GM19193 (cell line): ENCODE results near the gene GPC5.

ENCODE experiments used
- POLR2A ChIP-seq: IDR thresholded peaks from 4 replicates; pipeline ENCODE4 v1.6.1; 2011; ENCODE audit not compliant: insufficient read depth, insufficient read length; ENCODE audit errors: extremely low read depth

Gene GPC5

GRCh38 chr13:92676246-92676645 is 1277.8 kb downstream of the GPC5 start:
- no peak for TF ChIP-seq POLR2A

- TF ChIP-seq POLR2A = no peak
These were observed 1279.2 kb downstream of the GPC5 start for GRCh38 chr13:92677571-92677970.

GRCh38 chr13:92679602-92680001 is 1281.2 kb downstream of the GPC5 start:
- no peak for TF ChIP-seq POLR2A

GRCh38 chr13:92681239-92681638 is 1282.8 kb downstream of the GPC5 start:
- no peak for TF ChIP-seq POLR2A

GRCh38 chr13:92682832-92683517 is 1284.6 kb downstream of the GPC5 start:
- TF ChIP-seq POLR2A = no peak

- no peak for TF ChIP-seq POLR2A
These were observed 1295.6 kb downstream of the GPC5 start for GRCh38 chr13:92694047-92694446.

- no peak for TF ChIP-seq POLR2A
These were observed 1318.3 kb downstream of the GPC5 start for GRCh38 chr13:92716749-92717148.

- TF ChIP-seq POLR2A = no peak
These were observed 1319.4 kb downstream of the GPC5 start for GRCh38 chr13:92717857-92718256.

GRCh38 chr13:92719868-92720267 is 1321.4 kb downstream of the GPC5 start:
- no peak for TF ChIP-seq POLR2A

- TF ChIP-seq POLR2A = no peak
These were observed 1323.2 kb downstream of the GPC5 start for GRCh38 chr13:92721620-92722019.

GRCh38 chr13:92727118-92727517 is 1328.7 kb downstream of the GPC5 start:
- no peak for TF ChIP-seq POLR2A

- no peak for TF ChIP-seq POLR2A
These were observed 1335.6 kb downstream of the GPC5 start for GRCh38 chr13:92734068-92734467.

GRCh38 chr13:92734545-92734944 is 1336.1 kb downstream of the GPC5 start:
- no peak for TF ChIP-seq POLR2A

- no peak for TF ChIP-seq POLR2A
These were observed 1337.5 kb downstream of the GPC5 start for GRCh38 chr13:92735909-92736308.

GRCh38 chr13:92739306-92739818 is 1340.9 kb downstream of the GPC5 start:
- no peak for TF ChIP-seq POLR2A

GRCh38 chr13:92743992-92744391 is 1345.6 kb downstream of the GPC5 start:
- TF ChIP-seq POLR2A = no peak

GRCh38 chr13:92745258-92745657 is 1346.8 kb downstream of the GPC5 start:
- TF ChIP-seq POLR2A = no peak
